Epithelial cell of esophagus (primary cell): Measurements from ENCODE around the gene SLC25A51.

Experiments used
- DNase-seq: peaks from one replicate; pipeline ENCODE4 v3.0.0; 2010; ENCODE audit warnings: low read depth
- H3K4me3 ChIP-seq: 2 replicates; pipeline ENCODE4 v1.5.1; 2011; ENCODE audit warnings: mild to moderate bottlenecking, low read length, control low read depth
- CTCF ChIP-seq: IDR thresholded peaks from 2 replicates; pipeline ENCODE4 v1.5.1; 2011; ENCODE audit warnings: low read depth, mild to moderate bottlenecking, low read length, control low read depth, inconsistent platforms; ENCODE audit not compliant: insufficient read depth; ENCODE audit errors: missing control alignments

SLC25A51 gene

GRCh38 chr9:37862530-37862929 lies 41.4 kb downstream of the SLC25A51 start:
- no peak for TF ChIP-seq CTCF
- DNase-seq: no peak
- H3K4me3 ChIP-seq: no peak overlapping the region

GRCh38 chr9:37859043-37859442 lies 44.9 kb downstream of the SLC25A51 start:
- no peak overlapping the region for H3K4me3 ChIP-seq
- TF ChIP-seq CTCF: peak; percentile 33
- DNase-seq: peak; percentile 27

- H3K4me3 ChIP-seq: no peak overlapping the region
- no peak for TF ChIP-seq CTCF
- no peak for DNase-seq
These were observed 47.4 kb downstream of the SLC25A51 start for GRCh38 chr9:37856551-37856950.

GRCh38 chr9:37852222-37852621 lies 51.7 kb downstream of the SLC25A51 start:
- no peak for TF ChIP-seq CTCF
- no peak for DNase-seq
- no peak overlapping the region for H3K4me3 ChIP-seq

GRCh38 chr9:37840560-37841194 lies 63.2 kb downstream of the SLC25A51 start:
- no peak for TF ChIP-seq CTCF
- no peak overlapping the region for H3K4me3 ChIP-seq
- peak; percentile 90 for DNase-seq

GRCh38 chr9:37839496-37840461 lies 64.1 kb downstream of the SLC25A51 start:
- no peak overlapping the region for H3K4me3 ChIP-seq
- DNase-seq: peak; percentile 34
- no peak for TF ChIP-seq CTCF
